ENCODE measurements around the gene OXSR1.
"Not testable (repeated sequence)": the region's sequence is repeated elsewhere in the genome, so short reads cannot be mapped to it uniquely, and the experiment has no call there.

Gene OXSR1

DNA sequence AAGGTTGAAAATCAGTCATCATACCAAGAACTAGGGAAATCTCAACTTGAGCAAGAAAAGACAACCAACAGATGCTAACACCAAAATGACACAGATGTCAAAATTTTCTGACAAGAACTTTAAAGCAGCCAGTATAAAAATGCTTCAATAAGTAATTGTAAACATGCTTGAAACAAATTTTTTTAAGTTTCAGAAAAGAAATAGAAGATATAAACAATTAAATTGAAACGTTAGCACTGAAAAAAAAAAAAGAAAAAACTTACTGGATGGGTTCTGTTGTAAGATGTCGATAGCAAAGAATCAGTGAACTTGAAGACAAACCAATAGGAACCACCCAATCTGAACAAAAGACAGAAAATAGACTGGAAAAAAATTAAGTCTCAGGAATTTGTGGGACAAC, 18.8 kb upstream of the OXSR1 start:
- no peak for FAIRE-seq

DNA sequence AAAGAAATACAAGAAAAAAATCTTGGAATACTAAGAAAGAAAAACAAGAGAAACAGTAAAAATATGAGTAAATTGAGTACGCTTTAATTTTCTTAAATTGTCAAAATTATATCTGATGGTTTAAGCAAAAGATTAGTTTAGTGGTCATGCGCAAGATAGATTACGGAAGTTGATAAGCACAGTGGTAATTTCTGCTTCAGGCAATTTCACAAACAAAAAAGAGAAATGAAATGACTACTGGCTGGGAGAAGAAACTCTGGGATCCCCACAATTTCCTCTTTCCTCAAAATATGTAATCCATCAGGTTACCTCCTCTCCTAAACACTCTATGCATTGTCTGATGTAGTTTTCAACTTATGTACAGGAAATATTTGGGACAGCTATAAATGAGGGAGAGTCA, 17.9 kb upstream of the OXSR1 start:
- FAIRE-seq = no peak

DNA sequence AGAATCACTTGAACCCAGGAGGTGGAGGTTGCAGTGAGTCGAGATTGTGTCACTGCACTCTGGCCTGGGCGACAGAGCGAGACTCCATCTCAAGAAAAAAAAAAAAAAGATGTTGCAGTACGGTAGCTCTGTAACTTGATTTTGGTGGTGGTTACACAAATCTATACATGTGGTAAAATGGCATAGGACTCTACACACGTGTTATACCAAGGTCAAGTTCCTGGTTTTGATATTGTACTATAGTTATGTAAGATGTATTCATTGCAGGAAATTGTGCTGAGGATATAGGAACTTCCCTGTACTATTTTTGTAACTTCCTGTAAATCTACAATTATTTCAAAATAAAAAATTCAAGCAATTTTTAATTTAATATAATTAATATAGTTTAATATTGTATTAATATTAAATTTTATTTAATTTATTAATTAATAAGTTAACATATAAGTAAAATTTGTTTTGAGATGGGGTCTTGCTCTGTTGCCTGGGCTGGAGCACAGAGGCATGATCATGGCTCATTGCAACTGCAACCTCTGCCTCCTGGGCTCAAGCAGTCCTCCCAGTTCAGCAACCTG, 16.9 kb upstream of the OXSR1 start:
- FAIRE-seq = no peak

DNA sequence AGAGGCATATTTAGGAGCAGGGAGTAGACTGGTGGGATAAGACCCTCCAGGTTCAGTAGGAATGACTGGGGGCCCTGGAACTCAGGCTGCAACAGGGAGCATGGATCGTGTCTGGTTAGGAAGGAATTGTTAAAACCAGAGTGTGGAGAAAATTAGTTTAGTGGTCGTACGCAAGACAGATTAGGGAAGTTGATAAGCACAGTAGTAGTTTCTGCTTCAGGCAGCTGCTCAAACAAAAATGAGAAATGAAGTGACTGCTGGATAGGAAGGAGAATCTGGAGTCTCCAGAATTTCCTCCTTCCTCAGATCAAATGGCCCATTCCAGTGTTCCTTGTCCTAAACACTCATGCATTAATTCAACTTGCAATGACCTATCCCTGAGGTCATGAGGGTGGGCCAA, 15.6 kb upstream of the OXSR1 start:
- no peak for FAIRE-seq

DNA sequence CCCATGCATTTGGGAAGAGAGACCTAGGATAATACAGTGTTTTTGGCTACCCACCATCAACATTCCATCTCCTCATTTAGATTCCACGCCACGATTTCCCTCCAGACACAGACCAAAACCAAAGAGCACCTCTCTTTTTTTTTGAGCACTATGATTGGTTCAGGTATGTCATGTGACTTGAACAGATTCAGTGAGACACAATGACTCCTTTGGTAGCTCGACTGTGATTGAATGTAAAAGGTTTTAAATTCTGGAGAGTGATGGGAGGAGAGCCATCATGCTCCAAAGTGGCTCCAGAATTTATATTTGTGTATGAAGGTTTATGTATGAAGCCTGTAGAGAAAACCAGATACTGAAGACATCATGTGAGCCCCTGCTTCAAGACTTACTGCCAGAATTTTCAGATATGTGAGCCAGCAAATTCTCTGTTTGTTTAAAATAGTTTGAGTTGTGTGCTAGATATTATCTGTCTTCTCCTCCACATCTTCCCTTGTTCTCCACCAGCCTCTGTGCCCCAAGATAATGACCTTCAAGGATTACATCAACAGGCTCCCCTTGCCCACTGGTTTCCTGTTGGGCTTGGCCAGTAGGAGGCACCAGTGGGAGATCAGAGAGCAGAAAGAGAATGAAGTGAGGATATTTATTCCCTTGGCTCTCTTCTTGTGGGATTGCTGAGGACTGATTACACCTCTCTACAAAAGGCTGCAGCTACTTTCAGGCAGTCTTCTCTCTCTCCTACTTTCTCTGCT, 14.4 kb upstream of the OXSR1 start:
- FAIRE-seq = no peak

DNA sequence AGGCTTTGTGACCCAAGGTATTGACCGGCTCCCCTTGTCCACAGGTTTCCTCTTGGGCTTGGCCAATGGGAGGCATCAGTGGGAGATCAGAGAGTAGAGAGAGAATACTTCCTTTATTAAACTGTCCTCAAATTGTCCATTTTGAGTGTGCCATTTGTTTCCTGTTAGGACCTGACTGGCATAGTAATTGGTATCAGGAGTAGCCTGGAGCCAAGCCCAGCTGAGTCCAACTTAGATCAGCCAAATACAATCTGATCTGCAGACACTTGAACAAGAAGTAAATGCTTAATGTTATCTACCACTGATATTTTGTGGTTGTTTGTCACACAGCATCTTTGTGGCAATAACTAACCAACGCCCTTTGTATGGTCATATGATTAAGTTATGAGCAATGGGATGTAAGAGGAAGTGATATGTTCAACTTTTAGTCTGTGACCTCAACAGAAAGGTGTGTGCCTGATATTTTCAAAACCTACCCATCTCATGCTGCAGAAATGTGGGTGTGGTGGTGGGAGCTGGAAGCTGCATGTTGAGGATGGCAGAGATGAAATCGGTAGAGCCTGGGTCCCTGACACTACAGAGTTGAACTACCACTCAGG, 13.6 kb upstream of the OXSR1 start:
- FAIRE-seq = no peak

DNA sequence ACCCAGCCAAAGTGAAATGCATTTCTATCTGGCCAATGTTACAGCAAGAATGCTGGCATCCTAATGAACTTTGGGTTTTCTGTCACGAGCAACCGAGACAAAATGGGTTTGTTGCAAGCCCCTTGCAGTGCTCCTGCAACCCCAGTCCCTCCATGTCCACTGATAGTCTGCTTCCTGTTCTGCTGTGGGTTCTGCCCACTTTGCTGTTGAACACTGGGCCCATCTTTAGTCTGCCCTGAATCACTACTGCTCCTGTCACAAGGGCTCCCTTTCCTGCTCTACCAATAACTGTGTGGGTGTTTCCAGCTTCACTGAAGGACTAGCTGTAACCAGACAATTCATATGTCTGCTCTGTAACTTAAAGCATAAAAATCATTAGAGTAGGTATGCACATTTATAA, 12.7 kb upstream of the OXSR1 start:
- no peak for FAIRE-seq

DNA sequence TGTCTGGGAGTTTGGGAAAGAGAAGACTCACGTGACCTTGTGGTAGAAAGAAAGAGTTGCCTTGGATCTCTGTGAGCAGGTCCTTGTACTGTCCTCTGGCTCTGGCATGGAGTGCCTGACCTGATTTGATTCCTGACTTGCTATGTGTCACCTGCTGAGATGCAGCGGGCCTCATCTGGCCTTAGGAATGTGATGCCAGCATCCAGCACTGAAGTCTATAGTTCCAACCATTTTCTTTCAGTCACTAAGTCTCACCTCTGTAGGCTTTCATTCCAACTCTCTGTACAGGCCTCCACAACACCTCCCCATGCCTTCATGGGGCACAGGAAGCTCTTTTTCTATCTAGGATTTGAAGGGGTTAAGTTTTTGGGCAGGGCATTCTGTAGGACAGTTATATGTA, 12.1 kb upstream of the OXSR1 start:
- FAIRE-seq = no peak

DNA sequence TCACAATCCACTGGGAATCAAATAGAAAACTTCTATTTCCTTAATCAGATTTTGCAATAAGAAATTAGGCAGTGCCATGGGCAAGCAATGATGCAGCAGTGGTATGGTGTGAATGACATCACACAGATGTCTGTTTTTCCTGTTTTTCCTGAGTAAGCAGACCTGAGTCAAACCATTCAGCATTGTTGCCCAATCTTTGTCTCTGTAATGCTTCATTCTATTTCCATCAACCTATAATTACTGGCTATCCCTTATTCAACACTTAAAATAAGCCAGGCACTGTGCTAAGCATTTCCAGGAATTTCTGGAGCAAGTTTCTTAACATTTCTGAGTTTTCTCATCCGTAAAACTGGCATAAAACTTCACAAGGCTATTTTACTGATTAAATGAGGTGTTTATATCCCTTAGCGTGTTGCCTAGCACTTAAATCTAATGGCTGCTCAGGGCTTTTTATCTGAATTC, 11.3 kb upstream of the OXSR1 start:
- FAIRE-seq = no peak

DNA sequence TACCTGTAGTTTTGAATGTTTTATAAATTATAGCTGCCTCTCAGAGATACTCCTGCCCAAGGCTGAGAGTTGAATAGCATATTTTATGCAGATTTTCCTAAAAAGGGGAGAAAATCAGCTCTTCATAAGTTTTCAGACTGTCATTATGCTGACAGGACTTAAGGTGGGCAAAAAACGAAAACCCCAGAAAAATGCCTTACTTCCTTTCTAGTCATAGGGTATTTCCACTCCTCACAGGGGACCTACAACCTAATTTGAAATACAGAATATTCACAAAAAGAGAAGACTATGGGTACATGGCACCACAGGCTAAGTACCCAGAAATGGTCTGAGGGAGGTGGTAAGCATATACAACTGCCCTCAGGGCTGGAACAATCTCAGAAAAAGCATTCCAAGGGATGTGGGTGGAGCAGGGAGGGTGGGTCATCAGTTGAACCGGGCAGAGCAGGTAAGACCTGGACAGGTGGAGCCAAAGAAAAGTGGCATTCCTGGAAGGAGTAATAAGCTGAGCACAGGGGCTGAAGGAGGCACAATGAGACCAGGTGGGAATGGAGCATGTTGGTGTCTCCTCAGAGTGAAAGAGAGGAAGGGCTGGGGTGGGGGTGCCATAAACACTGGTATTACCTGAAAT, 10.6 kb upstream of the OXSR1 start:
- FAIRE-seq = no peak

DNA sequence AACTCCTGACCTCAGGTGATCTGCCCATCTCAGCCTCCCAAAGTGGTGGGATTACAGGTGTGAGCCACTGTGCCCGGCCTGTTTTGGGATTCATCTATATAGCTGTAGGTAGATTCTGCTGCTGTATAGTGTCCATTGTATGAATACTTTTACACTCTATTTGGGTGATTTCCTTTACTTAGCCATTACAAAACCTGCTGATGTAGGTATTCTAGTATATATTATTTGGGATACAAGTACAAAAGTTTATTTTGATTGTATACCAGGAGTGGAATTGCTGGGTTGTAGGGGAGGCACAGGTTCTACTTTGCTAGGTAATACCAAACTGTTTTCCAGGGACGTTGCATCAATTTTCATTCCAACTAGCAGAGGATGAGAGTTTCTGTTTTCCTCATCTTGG, 9.5 kb upstream of the OXSR1 start:
- no peak for FAIRE-seq

DNA sequence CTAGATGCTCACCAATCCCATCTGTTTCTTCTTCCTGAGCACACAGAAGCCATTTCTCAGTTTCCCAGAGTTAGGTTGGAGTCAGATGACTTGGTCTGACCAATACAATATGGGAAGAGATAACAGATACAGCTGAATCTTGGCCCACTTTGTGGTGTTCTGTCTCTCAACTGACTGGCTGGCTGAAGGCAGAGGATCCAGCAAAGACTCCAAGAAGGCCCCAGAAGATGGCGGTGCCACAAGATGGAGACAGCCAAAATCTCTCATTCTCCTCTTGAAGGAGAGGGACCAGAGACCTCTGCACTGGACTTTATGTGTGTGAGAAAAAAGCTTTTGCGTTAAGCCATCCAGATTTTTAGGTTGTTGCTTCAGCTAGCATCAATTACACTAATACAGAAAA, 8.2 kb upstream of the OXSR1 start:
- FAIRE-seq = no peak

DNA sequence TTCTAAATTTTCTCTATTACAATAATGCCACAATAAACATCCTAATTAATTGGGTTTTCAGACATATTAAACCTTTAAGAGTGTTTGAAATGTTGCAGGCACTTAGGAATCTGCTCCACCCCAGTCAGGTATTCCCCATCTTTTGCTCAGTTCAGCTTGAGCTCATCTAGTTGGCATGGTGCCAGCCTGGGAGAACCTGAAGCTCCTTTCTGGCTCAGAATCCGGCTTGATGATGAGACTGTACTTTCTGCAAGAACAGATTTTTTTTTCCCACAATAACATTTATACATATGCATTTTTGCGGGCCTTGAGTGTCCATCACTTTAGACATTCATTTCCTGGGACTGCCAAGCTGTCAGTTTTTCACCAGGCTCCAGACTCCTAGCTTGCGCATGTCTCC, 7.7 kb upstream of the OXSR1 start:
- FAIRE-seq = no peak

DNA sequence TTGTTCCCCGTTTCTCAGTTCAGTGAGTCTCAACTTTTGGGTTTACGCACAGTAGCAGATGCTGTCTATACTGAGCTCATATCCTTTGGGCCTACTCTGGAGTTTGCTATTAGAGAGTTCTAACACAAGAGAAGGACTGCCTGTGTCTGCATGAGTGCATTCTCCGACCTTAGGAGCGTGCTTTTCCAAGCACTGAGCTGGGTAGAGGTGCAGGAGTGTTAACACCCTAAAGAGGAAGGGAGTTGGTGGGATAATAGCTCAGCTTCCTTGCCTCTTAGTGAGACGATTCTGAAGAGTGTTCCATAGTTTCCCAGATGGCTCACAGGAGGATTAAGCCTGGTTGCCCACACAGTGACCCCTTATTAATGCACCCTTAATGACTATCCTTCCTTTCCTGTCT, 6.9 kb upstream of the OXSR1 start:
- FAIRE-seq = no peak

DNA sequence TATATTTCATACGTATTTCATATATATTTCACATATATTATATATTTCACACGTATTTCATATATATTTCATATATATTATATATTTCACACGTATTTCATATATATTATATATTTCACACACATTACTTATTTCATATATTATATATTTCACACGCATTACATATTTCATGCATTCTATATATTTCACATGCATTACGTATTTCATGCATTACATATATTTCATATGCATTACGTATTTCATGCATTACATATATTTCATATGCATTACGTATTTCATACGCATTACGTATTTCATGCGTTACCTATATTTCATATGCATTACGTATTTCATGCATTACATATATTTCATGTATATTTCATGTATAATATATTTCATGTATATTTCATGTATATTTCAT, 4.6 kb upstream of the OXSR1 start:
- not testable (repeated sequence) for FAIRE-seq

DNA sequence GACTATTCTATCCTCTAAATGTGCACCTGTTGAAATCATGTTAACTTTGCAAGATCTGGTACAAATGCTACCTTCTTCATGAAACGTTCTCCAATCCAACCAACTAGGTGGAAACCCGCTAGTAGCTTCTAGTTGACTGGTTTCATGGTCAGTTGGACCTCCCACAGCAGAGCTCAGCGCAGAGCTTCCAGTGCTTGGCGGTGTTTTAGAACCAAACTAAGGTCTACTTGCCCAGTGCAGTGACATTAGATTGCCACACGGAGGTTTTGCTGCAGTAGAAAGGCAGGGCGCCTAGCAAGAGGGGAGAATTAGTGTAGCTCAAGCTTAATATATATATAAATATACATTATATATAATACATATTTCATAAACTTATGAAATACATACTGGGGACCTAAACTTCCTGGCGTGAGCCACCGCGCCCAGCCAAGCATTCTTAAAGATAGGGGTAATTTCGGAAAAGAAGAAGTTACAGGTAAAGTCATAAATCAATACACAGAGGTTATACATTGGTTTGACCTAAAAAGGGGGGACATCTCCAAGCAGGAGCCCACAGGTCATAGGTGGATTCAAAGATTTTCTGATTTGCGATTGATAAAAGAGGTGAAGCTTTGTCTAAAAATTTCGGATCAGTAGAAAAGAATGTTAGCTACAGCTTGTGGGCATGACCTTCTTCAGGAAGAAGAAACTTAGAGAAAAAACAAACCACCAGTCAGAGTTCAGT, 2.1 kb upstream of the OXSR1 start:
- FAIRE-seq = no peak

DNA sequence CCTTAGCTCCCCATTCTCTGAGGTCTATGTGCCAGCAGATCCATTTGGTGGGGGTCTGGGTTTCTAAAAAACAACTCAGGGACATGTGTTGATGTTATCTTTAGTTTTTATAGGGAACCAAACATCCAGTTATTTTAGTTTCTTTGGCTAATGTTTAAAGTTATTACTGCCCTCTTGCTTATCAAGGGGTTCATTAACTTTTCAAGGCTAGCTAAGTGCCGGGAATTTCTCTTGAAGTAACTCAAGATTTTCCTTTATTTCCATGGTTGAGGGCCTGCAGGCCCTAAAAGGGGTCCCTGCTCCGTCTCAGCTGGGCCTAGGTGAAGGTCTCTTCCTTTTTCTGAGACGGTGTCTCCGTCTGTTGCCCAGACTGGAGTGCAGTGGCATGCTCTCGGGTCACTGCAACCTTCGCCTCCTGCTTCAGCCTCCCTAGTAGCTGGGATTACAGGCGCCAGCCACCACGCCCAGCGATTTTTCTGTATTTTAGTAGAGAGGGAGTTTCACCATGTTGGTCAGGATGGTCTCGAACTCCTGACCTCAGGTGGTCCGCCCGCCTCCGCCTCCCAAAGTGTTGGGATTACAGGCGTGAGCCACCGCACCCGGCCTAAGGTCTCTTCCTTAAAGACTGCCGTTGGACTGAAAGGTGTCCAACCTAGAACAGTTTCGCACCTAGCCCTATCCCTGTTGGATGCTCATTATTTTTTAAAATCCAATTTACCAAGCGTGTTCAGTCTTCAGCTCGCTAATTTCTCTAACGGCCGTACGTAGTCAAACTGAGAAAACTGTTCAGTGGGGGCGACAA, 1.3 kb upstream of the OXSR1 start:
- no peak for FAIRE-seq

DNA sequence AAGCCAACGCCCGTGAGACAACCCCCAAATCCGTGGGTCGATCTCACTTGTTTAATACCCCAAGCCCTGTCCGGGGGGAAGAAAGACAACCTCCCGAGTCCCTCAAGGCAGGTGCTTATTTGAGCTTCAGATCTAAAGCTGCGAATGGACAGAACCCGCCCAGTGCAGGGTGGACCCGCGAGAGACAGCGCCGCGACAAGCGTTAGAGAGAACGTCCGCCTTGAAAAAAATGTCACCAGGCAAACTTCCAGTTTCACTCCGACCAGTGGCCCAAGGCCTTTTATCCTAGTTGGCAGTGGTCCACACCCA, 740 bp upstream of the OXSR1 start:
- no peak for FAIRE-seq

DNA sequence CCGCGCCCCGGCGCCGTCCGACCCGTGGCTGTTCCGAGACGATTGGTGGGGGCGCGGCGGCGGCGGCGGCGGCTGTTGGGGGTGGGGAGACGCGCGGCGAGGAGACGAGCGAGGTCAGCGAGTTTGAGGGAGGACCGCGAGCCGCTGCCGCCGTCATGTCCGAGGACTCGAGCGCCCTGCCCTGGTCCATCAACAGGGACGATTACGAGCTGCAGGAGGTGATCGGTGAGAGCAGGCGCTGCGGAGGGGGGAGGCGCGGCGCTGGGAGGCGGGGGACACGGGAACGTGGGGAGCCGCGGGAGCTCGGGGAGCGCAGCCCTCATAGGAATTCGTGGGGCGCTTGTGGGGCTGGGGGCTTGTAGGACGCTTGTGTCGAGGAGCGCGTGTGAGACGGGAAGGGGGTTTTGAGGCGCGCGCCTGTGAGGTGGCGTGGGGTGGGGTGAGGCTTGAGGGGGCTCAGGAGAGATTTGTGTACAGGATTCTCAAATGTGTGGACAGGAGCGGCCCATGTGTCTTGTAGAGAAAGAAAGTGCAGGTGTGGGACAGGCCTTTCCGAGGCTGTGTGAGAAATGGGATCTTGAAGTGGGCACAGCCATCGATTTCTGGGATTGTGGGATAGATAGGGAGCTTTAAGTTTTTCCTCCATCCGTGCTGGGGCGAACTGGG, 518 bp downstream of the OXSR1 start:
- FAIRE-seq = no peak

DNA sequence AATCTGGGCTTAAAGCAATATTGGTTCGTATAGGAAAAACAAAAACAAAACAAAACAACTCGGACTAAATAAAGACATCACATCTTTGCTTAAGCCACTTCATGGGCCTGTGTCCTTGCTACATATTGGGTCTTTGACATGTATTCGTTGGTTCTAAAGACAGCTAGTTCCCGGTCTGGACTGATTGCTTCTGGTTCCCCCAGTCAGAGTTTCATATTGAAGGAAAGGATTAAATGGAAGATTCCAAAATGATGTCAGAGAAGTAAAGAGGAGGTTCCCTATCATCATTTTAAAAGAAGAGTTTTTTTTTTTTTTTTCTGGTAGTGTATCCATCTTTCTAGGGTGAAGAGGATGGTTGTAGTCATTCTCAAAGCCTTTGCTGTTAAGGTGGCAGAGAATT, 2.3 kb downstream of the OXSR1 start:
- FAIRE-seq = no peak

DNA sequence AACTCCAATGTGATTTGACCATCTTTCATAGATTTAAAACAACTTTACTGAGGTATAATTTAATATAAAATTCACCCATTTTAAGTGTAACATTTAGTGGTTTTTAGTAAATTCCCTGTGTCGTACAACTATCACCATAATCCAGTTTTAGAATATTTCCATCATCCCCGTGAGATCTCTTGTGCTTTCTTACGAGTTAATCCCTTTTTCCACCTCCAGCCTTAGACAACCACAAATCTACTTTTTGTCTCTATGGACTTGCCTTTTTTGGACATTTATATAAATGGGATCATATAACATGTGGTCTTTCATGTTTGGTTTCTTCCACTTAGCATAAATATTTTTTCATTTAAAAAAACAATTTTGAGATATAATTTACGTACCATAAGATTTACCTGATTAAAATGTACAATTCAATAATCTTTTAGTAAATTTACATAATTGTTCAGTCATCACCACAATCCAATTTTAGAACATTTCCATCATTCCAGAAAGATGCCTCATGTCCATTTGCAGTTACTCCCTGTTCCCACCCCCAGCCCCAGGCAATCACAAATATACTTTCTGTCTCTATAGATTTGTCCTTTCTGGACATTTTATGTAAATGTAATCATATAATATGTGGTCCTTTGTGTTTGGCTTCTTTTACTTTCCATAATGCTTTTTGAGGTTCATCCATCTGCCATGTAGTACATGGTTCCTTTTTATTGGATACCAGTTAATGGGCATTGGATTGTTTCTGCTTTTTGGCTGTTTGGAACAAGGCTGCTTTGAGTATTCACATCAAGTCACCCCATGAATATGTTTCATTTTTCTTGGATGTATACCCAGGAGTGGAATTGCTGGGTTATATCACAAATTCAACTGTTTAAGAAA, 3.1 kb downstream of the OXSR1 start:
- FAIRE-seq = no peak
